Thyroid gland (tissue), 4 donors: ENCODE measurements around the gene C1orf94.

Experiments
- CTCF ChIP-seq, 6 experiments: fragments of 200-600 bp in 3 of 6; fragments of 450-650 bp in 3 of 6; sonication (generic) in 3 of 6; IDR thresholded peaks; one replicate each; pipeline ENCODE4 v1.5.1; 2016 to 2019; ENCODE audit warnings: antibody characterized with exemption in 6 of 6, mild to moderate bottlenecking in 2 of 6, inconsistent platforms in 1 of 6, moderate library complexity in 1 of 6
- POLR2A ChIP-seq, 2 donors: fragments of 450-650 bp; IDR thresholded peaks; one replicate each; pipeline ENCODE4 v1.6.1; 2017; ENCODE audit warnings: antibody characterized with exemption in 2 of 2, mild to moderate bottlenecking in 2 of 2, moderate library complexity in 1 of 2

- TF ChIP-seq POLR2A (IDR thresholded peaks at IDR 0.05) (no peak), CTCF (IDR thresholded peaks at IDR 0.05) (no peak)
Measured at GRCh38 chr1:34262023-34262853, 85.5 kb downstream of the C1orf94 start.
